Neural crest cell (in vitro differentiated cells): ENCODE measurements around the gene SYT17. TPM values are rescaled to one million over a fixed set of nuclear protein-coding genes. Genes with fewer than 3 reads are reported as not detected.

Source experiments
- DNase-seq: peaks from one replicate; pipeline ENCODE4 v3.0.0; 2021; ENCODE audit warnings: low read depth, mixed read lengths, low spot score
- H3K27ac Mint-ChIP-seq: one replicate; pipeline ENCODE4 v1.8.0; 2021; ENCODE audit warnings: mild to moderate bottlenecking, mixed read lengths; ENCODE audit not compliant: unreplicated experiment
- H3K27me3 Mint-ChIP-seq: 2 replicates; pipeline ENCODE4 v1.8.0; 2021; ENCODE audit warnings: low read depth, mild to moderate bottlenecking, mixed read lengths
- H3K36me3 Mint-ChIP-seq: 2 replicates; pipeline ENCODE4 v1.8.0; 2021; ENCODE audit warnings: low read depth, mild to moderate bottlenecking, mixed read lengths
- H3K4me1 Mint-ChIP-seq: 2 replicates; pipeline ENCODE4 v1.8.0; 2021; ENCODE audit warnings: mixed read lengths
- H3K4me3 Mint-ChIP-seq: one replicate; pipeline ENCODE4 v1.8.0; 2021; ENCODE audit warnings: mild to moderate bottlenecking, mixed read lengths
- H3K9me3 Mint-ChIP-seq: 2 replicates; pipeline ENCODE4 v1.8.0; 2021; ENCODE audit warnings: mixed read lengths
- total RNA-seq: library from RNA; stranded (reverse); gene quantifications from 2 replicates; pipeline ENCODE4 v1.2.1, GENCODE V29; 2021
- TF ChIP-seq, protein P1 (sequence below): fragments of 200-600 bp; sonication (generic); conservative IDR thresholded peaks from 2 replicates; pipeline ENCODE4 v1.5.0; 2021; ENCODE audit warnings: antibody characterized with exemption, mild to moderate bottlenecking

Gene SYT17
- total RNA-seq, 1 donor from 2014 or later = 3.1 TPM

DNA sequence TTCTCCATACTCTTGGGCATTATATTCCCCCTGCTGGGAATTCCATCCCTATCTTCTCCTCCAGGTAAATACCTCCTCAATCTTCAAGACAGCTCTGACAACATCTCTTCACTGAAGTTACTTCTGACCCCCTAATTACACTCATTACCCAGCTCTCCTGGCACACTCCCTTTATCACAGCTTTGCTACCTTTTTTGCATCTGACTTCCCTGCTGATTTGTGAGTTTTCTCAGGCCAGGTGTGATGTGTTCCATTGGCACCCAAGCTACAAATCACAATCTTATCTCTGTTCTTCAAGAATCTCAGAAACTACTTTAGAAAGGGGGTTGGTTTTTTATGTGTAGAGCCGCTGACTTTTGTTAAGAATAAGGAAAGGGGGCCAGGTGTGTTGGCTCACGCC, 131.5 kb downstream of the SYT17 start:
- H3K36me3 Mint-ChIP-seq = no peaks in the 10 kb centered on the region
- H3K4me3 Mint-ChIP-seq = no peak overlapping the region
- H3K27ac Mint-ChIP-seq = no peak overlapping the region
- no peaks in the 10 kb centered on the region for H3K9me3 Mint-ChIP-seq
- H3K27me3 Mint-ChIP-seq = peaks cover 5% of the 10 kb centered on the region
- peaks cover 5% of the 10 kb centered on the region for H3K4me1 Mint-ChIP-seq
- TF ChIP-seq, protein P1, sequence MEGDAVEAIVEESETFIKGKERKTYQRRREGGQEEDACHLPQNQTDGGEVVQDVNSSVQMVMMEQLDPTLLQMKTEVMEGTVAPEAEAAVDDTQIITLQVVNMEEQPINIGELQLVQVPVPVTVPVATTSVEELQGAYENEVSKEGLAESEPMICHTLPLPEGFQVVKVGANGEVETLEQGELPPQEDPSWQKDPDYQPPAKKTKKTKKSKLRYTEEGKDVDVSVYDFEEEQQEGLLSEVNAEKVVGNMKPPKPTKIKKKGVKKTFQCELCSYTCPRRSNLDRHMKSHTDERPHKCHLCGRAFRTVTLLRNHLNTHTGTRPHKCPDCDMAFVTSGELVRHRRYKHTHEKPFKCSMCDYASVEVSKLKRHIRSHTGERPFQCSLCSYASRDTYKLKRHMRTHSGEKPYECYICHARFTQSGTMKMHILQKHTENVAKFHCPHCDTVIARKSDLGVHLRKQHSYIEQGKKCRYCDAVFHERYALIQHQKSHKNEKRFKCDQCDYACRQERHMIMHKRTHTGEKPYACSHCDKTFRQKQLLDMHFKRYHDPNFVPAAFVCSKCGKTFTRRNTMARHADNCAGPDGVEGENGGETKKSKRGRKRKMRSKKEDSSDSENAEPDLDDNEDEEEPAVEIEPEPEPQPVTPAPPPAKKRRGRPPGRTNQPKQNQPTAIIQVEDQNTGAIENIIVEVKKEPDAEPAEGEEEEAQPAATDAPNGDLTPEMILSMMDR = no peak
- DNase-seq = no peak

GRCh38 chr16:19301931-19302330, 133.9 kb downstream of the SYT17 start:
- no peaks in the 10 kb centered on the region for H3K27me3 Mint-ChIP-seq
- no peak overlapping the region for H3K27ac Mint-ChIP-seq
- DNase-seq = no peak
- H3K9me3 Mint-ChIP-seq = no peaks in the 10 kb centered on the region
- H3K4me3 Mint-ChIP-seq = no peak overlapping the region
- H3K36me3 Mint-ChIP-seq = no peaks in the 10 kb centered on the region
- TF ChIP-seq, protein P1 = no peak
- peaks cover 9% of the 10 kb centered on the region for H3K4me1 Mint-ChIP-seq

DNA sequence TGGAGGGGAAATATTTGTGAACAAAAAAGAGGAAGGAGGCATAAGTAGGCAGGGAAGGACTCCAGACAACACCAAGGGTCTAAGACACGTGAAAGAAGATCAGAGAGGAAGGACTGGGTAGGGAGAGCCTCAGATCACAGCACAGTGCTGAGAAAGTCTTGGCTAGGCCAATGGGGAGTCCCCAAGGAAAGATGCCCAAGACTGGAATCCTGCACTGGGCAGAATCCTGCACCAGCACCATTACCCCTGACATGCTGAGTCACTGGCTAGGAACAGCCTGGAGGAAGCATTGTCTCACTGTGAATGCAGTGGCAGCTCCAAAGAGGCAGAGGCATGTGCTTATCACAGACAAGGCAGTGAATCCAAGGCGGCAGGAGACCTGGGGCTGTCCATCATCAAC, 136.7 kb downstream of the SYT17 start:
- Mint-ChIP-seq H3K4me1 (peaks cover 9% of the 10 kb centered on the region), H3K27me3 (no peaks in the 10 kb centered on the region), H3K4me3 (no peak overlapping the region), H3K9me3 (no peaks in the 10 kb centered on the region), H3K27ac (peak overlapping the region; percentile 0), H3K36me3 (no peaks in the 10 kb centered on the region)
- TF ChIP-seq, protein P1 = no peak
- DNase-seq = no peak

DNA sequence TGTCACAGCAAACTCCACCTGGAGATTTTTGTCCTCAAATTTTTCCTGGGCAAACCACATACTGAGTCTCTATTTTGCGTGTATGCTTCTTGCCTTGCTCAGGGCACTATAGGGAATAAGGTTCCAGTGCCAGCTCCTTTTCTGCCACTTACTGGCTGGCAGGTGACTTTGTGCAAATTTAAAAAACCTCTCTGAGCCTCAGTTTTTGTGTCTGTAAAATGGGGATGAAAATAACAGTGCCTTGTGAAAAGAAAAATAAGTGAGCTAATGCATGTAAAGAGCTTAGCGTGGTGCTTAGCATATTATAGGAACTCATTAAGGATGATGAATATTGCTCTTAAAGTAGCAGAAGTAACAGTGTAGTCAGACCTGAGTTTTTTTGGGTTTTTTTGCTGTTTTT, 137.4 kb downstream of the SYT17 start:
- H3K4me3 Mint-ChIP-seq = no peak overlapping the region
- peaks cover 9% of the 10 kb centered on the region for H3K4me1 Mint-ChIP-seq
- no peak for DNase-seq
- H3K27ac Mint-ChIP-seq = no peak overlapping the region
- TF ChIP-seq, protein P1 = no peak
- no peaks in the 10 kb centered on the region for H3K27me3 Mint-ChIP-seq
- H3K36me3 Mint-ChIP-seq = no peaks in the 10 kb centered on the region
- no peaks in the 10 kb centered on the region for H3K9me3 Mint-ChIP-seq

GRCh38 chr16:19307587-19308241, 139.7 kb downstream of the SYT17 start:
- H3K27me3 Mint-ChIP-seq = no peaks in the 10 kb centered on the region
- peak; percentile 58 for DNase-seq
- no peaks in the 10 kb centered on the region for H3K36me3 Mint-ChIP-seq
- H3K4me3 Mint-ChIP-seq = no peak overlapping the region
- no peaks in the 10 kb centered on the region for H3K9me3 Mint-ChIP-seq
- no peak overlapping the region for H3K27ac Mint-ChIP-seq
- TF ChIP-seq, protein P1 = no peak
- H3K4me1 Mint-ChIP-seq = peaks cover 9% of the 10 kb centered on the region
